CD4-positive, alpha-beta T cell treated with Interleukin-6 at 100 ng/mL for 8 hours (primary cell): Measurements from ENCODE around the gene CRTC1.

Source experiments
- DNase-seq: peaks from one replicate; pipeline ENCODE4 v3.0.0-alpha.2; 2020; ENCODE audit warnings: mixed read lengths, low spot score

CRTC1 gene

DNA sequence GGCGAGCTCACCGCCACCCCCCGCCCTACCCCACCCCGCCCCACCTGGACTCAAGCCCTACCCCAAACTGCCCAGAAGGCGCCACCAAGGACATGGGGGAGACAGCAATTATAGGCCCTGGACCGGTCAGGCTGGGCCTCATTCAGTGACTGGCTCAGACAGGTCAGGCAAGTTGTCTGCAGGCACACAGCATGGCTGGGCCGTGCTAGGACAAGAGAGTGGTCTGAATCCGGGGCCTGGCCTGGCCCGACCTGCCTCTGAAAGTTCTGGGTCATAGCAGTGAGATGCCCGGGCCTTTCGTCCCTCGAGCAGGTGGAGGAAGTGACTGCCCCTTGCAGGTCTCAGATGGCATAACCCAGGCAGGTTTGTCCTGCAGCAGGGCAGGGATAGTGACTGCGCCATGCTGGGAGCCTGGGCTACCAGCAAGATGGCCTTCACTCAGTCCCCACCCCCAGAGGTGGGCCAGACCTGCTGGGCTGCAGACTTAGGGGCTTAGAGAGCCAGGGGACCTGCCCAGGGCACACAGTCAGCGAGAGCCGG is 86.6 kb downstream of the CRTC1 start:
- DNase-seq, result no peak

DNA sequence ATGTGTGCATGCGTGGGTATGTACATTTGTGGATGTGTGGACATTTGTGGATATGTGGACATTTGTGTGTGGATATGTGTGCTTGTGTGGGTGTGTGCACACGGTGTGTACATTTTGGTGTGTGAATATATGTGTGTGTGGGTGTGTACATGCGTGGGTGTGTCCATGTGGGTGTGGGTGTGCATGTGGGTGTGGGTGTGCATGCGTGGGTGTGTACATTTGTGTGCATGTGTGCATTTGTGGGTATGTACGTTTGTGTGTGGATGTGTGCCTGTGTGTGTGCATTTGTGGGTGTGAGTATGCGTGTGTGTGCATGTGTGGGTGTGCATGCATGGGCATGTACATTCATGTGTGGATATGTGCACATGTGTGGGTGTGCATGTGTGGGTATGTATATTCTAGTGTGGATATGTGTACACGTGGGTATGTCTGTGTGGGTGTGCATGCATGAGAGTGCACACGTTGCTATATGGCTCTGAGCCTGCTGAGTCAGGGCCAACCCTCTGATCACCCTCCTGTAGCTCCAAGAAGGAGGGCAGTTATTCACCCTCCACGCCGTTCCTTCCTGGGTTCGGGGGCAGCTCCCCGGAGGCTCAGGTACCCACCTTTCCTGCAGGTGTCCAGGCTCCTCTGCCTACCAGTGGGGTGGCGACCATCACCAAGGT is 87.3 kb downstream of the CRTC1 start:
- DNase-seq, result no peak

- no peak for DNase-seq
These were observed 88.1 kb downstream of the CRTC1 start for GRCh38 chr19:18771328-18772242.

GRCh38 chr19:18772620-18773587 is 89.4 kb downstream of the CRTC1 start:
- DNase-seq, result no peak

GRCh38 chr19:18773682-18774081 is 90.2 kb downstream of the CRTC1 start:
- DNase-seq, result no peak

GRCh38 chr19:18774107-18774506 is 90.6 kb downstream of the CRTC1 start:
- DNase-seq, result no peak

GRCh38 chr19:18774782-18775444 is 91.4 kb downstream of the CRTC1 start:
- DNase-seq, result no peak

DNA sequence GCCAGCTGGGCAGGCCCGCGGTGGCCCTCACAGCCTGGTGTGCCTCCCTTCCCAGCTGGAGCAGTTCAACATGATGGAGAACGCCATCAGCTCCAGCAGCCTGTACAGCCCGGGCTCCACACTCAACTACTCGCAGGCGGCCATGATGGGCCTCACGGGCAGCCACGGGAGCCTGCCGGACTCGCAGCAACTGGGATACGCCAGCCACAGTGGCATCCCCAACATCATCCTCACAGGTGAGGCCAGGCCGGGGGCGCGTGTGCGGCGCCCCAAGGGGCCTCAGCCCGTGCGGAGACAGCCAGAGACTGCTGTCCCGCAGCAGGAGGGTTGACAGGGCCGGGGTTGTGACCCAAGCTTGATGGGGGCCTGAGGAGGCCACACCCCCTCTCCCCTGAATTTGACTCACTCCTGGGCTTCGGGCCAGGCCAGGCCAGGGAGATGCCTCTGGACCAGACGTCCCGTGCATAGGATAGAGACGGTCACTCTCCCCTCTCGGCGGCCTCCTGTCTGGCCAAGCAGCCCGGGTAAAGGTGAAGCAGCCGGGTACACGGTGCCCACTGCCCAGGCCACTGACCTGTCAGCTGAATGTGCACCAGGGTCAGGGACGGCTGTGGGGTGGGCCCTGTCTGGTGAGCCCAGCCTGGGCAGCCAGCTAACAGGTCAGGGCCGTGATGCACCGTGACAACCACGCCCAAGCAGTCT is 92.3 kb downstream of the CRTC1 start:
- no peak for DNase-seq

DNA sequence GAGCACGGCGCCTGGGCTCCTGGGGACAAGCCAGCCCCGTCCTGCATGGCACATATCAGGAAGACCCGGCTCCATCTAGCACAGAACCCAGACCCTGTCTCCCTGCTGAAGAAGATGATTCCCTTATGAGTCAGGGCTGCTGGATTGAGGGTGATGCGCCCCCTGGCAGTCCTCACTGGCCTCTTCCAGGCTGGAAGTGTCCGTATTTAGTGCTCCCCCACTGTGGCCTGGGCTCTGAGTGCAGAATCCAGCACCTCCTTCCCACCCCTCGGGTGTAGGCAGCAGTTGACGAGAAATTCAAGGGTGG is 92.8 kb downstream of the CRTC1 start:
- DNase-seq, result no peak

DNA sequence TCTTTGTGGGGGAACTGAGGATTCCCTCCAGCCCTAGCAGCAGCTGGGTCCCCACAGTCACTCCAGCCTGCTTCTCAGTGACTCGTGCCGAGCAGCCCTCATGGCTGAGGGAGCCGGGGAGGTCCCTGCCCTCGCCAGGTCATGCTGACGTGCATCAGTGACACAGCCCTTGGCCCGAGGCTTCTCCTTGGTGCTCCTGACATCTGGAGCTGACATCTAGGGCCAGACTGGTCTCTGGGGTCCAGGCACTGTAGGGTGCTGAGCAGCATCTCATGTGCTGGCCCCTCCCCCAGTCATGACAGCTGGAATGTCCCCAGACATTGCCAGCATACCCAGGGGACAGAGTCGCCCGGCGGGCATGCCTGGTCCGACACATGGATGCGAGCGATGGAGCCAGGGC is 93.3 kb downstream of the CRTC1 start:
- no peak for DNase-seq

DNA sequence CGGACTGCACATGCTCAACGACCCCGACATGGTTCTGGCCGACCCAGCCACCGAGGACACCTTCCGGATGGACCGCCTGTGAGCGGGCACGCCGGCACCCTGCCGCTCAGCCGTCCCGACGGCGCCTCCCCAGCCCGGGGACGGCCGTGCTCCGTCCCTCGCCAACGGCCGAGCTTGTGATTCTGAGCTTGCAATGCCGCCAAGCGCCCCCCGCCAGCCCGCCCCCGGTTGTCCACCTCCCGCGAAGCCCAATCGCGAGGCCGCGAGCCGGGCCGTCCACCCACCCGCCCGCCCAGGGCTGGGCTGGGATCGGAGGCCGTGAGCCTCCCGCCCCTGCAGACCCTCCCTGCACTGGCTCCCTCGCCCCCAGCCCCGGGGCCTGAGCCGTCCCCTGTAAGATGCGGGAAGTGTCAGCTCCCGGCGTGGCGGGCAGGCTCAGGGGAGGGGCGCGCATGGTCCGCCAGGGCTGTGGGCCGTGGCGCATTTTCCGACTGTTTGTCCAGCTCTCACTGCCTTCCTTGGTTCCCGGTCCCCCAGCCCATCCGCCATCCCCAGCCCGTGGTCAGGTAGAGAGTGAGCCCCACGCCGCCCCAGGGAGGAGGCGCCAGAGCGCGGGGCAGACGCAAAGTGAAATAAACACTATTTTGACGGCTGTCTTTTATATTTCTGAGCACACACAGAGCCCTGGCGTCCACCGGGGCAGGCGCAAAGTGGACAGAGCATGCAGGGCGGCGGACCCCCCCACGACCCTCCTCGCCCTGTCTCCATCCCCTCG is 94.0 kb downstream of the CRTC1 start:
- DNase-seq, result no peak

DNA sequence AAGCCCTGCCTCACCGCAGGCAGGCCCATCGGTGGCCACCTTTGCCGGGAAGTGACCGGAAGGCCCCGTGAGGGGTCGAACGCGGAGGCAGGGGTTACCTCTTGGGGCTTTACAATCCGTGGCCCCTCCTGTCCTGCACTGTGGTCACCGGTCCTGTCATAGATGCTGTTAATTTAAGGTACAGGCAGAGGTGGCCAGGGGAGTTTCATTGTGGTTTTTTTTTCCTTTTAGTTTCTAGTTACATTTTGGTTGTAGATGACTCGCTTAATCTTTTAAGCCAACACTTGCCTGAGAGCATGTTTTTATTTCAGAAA is 94.6 kb downstream of the CRTC1 start:
- DNase-seq, result no peak

DNA sequence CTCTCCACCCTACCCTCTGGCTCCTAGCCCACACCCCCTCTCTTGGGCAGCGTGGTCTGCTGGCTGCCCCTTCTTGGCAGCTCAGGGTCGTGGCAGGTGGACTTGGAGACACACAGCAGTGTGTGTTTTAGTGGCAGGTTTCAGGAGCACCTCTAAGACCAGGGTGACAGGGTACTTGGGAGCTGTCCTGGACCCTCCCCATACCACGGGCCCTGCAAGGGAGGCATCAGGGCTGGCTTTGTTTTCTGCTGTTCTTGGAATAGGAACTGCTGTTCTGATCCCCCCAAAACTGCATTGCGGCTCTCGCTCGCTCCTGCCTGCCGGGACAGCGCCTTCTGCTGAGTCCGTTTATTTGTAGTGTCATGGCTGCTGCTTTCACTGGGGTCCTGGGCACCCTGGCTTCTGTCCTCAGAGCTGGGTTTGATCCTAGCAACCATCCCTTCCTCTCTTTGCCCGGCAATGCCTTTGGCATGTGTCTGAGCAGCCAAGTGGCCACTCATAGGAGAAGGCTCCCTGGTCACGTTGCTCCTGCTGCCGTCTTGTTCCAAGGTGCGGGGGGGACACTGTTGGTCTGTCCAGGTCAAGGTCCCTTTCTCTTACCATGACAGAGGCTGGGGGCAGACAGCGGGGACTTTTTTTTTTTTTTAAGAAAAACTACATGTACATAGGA is 95.5 kb downstream of the CRTC1 start:
- DNase-seq, result no peak

DNA sequence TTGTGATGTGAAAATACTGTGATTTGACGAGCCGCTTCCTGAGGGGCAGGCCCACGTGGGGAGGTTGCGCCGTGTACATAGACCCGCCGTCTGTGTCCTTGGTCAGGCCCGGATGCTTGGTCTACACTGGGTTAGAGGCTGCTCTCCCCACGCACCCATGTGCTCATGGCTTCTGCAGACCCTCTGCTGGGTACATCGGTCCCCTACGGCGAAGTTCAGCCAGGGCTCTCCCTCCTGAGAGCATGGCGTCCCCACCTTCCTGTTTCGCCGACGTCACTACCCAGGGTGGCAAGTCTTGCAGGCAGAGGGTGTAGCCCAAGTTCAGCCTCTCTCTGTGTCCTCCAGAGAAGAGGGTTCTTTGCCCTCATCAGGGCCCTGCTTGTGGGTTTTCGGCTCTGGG is 96.6 kb downstream of the CRTC1 start:
- DNase-seq, result no peak

GRCh38 chr19:18780631-18781030 is 97.2 kb downstream of the CRTC1 start:
- no peak for DNase-seq

- no peak for DNase-seq
These were observed 97.6 kb downstream of the CRTC1 start for GRCh38 chr19:18781047-18781600.

DNA sequence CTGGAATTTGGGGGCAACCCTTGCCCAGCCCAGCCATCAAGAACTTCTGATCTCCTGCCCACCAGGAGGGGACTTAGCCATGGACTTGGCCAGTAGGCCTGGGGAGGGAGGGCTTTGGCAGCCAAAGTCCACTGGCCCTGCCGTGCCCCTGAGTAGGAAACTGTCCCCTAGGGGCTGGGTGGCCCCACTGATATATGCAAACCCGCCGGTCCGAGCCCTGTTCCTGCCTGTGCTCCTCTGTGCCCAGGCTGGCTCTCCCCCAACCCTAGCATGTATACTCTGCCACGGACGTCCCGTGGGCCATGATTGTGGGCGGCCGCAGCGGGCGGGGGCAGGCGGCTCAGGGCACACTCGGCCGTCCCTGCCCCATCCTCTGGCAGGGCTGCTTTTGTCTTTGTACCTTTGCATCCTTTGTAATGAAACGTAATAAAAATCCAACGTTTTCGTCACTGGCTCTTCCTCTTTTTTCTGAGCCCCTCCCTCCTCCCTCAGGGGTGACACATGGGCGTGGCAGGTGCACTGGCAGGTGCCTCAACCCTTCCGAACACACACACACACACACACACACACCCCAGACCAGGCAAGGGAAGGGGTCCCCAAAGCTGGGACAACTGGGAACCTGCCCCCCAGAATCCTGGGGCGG is 98.5 kb downstream of the CRTC1 start:
- no peak for DNase-seq

GRCh38 chr19:18782559-18783225 is 99.2 kb downstream of the CRTC1 start:
- no peak for DNase-seq
